HG03469 (cell line): ENCODE results near the gene ZNF93.
"Not testable (repeated sequence)": the region's sequence is repeated elsewhere in the genome, so short reads cannot be mapped to it uniquely, and the experiment has no call there.

Source experiments
- ATAC-seq: cut with Tn5 transposase; IDR thresholded peaks from one replicate; pipeline ENCODE4 v1.9.1; 2021; ENCODE audit warnings: mild to moderate bottlenecking, moderate library complexity, moderate number of reproducible peaks; ENCODE audit not compliant: unreplicated experiment

The ZNF93 gene

GRCh38 chr19:19933432-19934314 is 32.9 kb downstream of the ZNF93 start:
- ATAC-seq: not testable (repeated sequence)

- no peak for ATAC-seq
Observed at GRCh38 chr19:19937403-19937802, 36.7 kb downstream of the ZNF93 start.

GRCh38 chr19:19938449-19938848 is 37.7 kb downstream of the ZNF93 start:
- ATAC-seq: no peak

- no peak for ATAC-seq
Observed at GRCh38 chr19:19943848-19944582, 43.3 kb downstream of the ZNF93 start.

GRCh38 chr19:19944583-19944880 is 43.8 kb downstream of the ZNF93 start:
- ATAC-seq: no peak

- ATAC-seq: no peak
Observed at GRCh38 chr19:19946226-19946625, 45.5 kb downstream of the ZNF93 start.

- no peak for ATAC-seq
Observed at GRCh38 chr19:19948800-19949199, 48.1 kb downstream of the ZNF93 start.

- no peak for ATAC-seq
Observed at GRCh38 chr19:19955208-19955607, 54.5 kb downstream of the ZNF93 start.

- ATAC-seq: no peak
Observed at GRCh38 chr19:19956434-19957075, 55.8 kb downstream of the ZNF93 start.

- not testable (repeated sequence) for ATAC-seq
Observed at GRCh38 chr19:19957766-19958165, 57.0 kb downstream of the ZNF93 start.

- not testable (repeated sequence) for ATAC-seq
Observed at GRCh38 chr19:19959151-19959799, 58.5 kb downstream of the ZNF93 start.

GRCh38 chr19:19964416-19964815 is 63.7 kb downstream of the ZNF93 start:
- ATAC-seq: no peak

GRCh38 chr19:19966126-19966525 is 65.4 kb downstream of the ZNF93 start:
- ATAC-seq: not testable (repeated sequence)

GRCh38 chr19:19966862-19967261 is 66.1 kb downstream of the ZNF93 start:
- ATAC-seq: no peak
